Lower leg skin (tissue), 3 donors: ENCODE results near the gene TNFAIP8L1.

Experiments
- POLR2A ChIP-seq, 2 donors: fragments of 450-650 bp; IDR thresholded peaks; one replicate each; pipeline ENCODE4 v1.6.1; 2016 to 2017; ENCODE audit warnings: antibody characterized with exemption in 2 of 2, mild to moderate bottlenecking in 1 of 2, moderate library complexity in 1 of 2
- TF ChIP-seq, protein P1 (sequence below), 3 donors: fragments of 450-650 bp; IDR thresholded peaks; one replicate each; pipeline ENCODE4 v1.5.1; 2016; ENCODE audit warnings: antibody characterized with exemption in 3 of 3, mild to moderate bottlenecking in 3 of 3, moderate library complexity in 2 of 3

DNA sequence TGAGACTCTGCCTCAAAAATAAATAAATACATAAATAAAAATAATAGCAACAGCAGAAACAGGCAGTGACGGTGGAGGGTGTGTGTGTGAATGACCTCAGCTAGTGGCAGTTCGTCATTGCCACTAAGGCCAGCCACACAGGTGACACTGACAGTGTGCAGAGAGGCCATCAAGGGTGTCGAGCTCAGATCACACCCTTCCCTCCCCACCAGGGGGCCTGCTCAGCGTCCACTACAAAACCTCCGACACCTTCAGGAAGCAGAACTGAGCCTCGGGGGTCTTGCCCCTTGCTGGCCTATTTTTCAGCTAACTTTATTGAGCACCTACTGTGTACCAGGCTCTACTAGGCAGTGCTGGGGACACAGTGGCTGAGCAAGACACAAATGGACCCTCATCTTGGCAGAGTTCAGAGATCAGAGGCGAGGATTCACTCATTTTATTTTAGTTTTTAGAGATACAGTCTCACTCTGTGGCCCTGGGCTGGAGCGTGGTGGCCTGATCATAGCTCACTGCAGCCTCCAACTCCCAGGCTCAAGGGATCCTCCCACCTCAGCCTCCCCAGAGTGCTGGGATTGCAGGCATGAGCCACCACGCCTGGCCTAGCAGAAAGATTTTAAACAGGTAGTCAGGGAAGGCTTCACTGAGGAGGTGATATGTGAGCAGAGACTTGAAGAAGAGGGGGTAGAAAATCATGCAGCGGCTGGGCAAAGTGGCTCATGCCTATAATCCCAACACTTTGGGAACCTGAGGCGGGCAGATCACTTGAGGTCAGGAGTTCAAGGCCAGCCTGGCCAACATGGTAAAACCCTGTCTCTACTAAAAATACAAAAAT, 49.5 kb upstream of the TNFAIP8L1 start:
- no peak for TF ChIP-seq POLR2A (IDR thresholded peaks at IDR 0.05)
- TF ChIP-seq, protein P1, sequence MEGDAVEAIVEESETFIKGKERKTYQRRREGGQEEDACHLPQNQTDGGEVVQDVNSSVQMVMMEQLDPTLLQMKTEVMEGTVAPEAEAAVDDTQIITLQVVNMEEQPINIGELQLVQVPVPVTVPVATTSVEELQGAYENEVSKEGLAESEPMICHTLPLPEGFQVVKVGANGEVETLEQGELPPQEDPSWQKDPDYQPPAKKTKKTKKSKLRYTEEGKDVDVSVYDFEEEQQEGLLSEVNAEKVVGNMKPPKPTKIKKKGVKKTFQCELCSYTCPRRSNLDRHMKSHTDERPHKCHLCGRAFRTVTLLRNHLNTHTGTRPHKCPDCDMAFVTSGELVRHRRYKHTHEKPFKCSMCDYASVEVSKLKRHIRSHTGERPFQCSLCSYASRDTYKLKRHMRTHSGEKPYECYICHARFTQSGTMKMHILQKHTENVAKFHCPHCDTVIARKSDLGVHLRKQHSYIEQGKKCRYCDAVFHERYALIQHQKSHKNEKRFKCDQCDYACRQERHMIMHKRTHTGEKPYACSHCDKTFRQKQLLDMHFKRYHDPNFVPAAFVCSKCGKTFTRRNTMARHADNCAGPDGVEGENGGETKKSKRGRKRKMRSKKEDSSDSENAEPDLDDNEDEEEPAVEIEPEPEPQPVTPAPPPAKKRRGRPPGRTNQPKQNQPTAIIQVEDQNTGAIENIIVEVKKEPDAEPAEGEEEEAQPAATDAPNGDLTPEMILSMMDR (IDR thresholded peaks at IDR 0.05) = no peak
